ENCODE data around the gene POLA2. TPM values are rescaled to one million over a fixed set of nuclear protein-coding genes. Genes with fewer than 3 reads are reported as not detected.

The POLA2 gene
- total and polyA plus RNA-seq, 11 donors = 3.2 to 9.0 (median 4.3) TPM

GRCh38 chr11:65214212-65214845, 47.4 kb upstream of the POLA2 start:
- intact Hi-C loops (cut with DNase I) = no loop called here
- Histone ChIP-seq H3K27ac (no peak overlapping the region), H3K9me3 (no peaks in the 10 kb centered on the region), H3K4me3 (no peak overlapping the region), H3K27me3 (no peaks in the 10 kb centered on the region), H3K4me1 (peaks cover 0 to 13% (median 0%) of the 10 kb centered on the region in 12 donors), H3K36me3 (peaks cover 0 to 30% (median 25%) of the 10 kb centered on the region in 9 donors)
- 79 to 88% (median 84%) methylated on average over 8 to 16 of the region's 16 CpGs for WGBS, 4 donors
- DNase-seq (no peak), ATAC-seq (no peak)
- TF ChIP-seq POLR2A (IDR thresholded peaks at IDR 0.05) (no peak), CTCF (IDR thresholded peaks at IDR 0.05) (no peak)

GRCh38 chr11:65215441-65216076, 46.2 kb upstream of the POLA2 start:
- ATAC-seq (no peak), DNase-seq (no peak)
- H3K9me3 ChIP-seq = no peaks in the 10 kb centered on the region
- H3K27me3 ChIP-seq = no peaks in the 10 kb centered on the region
- peaks cover 0 to 16% (median 0%) of the 10 kb centered on the region in 12 donors for H3K4me1 ChIP-seq
- no peak overlapping the region for H3K4me3 ChIP-seq
- 90 to 95% (median 91%) methylated on average over 24 of the region's 24 CpGs for WGBS, 4 donors
- intact Hi-C loops (cut with DNase I) = no loop called here
- H3K36me3 ChIP-seq = peaks cover 0 to 18% (median 13%) of the 10 kb centered on the region in 9 donors
- TF ChIP-seq POLR2A (IDR thresholded peaks at IDR 0.05) (no peak), CTCF (IDR thresholded peaks at IDR 0.05) (no peak)
- H3K27ac ChIP-seq = no peak overlapping the region

GRCh38 chr11:65216830-65217229, 44.9 kb upstream of the POLA2 start:
- TF ChIP-seq POLR2A (IDR thresholded peaks at IDR 0.05) (no peak), CTCF (IDR thresholded peaks at IDR 0.05) (no peak)
- Histone ChIP-seq H3K27me3 (no peaks in the 10 kb centered on the region), H3K36me3 (peaks cover 0 to 5% (median under 1%) of the 10 kb centered on the region in 9 donors), H3K4me1 (peaks cover 0 to 16% (median 0%) of the 10 kb centered on the region in 12 donors), H3K4me3 (no peak overlapping the region), H3K27ac (no peak overlapping the region), H3K9me3 (no peaks in the 10 kb centered on the region)
- intact Hi-C loops (cut with DNase I) = no loop called here
- ATAC-seq = no peak
- WGBS, 4 donors = 82 to 91% (median 90%) methylated on average over 6 of the region's 6 CpGs
- DNase-seq = no peak

Measured in heart left ventricle (tissue), 16 donors.